COLO829 (cell line): ENCODE data around the gene JAZF1.

ENCODE experiments used
- DNase-seq: peaks from one replicate; pipeline ENCODE4 v3.0.0; 2012; ENCODE audit warnings: low spot score

JAZF1 gene

DNA sequence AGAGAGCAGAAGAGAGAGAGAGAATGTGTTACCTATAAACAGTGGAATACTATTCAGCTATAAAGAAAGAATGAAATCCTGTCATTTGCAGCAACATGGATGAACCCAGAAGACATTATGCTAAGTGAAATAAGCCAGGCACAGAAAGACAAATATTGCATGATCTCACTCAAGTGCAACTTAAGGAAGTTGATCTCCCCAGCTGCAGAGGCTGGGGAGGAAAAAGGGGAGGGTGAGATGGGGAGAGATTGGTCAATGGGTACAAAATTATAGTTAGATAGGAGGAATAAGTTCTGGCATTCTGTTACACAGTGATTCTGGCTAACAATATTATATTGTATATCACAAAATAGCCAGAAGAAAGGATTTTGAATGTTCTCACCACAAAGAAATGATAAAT is 11.2 kb upstream of the JAZF1 start:
- no peak for DNase-seq

DNA sequence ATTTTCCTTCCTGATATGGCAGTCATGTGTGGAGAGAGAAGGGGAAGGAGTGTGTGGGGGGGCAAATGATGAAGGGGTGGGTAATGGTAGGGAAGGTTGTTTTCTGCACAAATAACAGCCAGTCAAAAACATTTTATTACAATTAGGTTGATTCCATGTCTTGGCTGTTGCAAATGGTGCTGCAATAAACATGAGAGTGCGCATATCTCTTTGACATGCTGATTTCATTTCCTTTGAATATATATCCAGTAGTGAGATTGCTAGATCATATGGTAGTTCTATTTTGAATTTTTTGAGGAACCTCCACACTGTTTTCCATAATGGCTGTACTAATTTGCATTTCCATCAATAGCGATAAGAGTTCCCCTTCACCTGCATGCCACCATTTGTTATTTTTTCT is 10.6 kb upstream of the JAZF1 start:
- no peak for DNase-seq

DNA sequence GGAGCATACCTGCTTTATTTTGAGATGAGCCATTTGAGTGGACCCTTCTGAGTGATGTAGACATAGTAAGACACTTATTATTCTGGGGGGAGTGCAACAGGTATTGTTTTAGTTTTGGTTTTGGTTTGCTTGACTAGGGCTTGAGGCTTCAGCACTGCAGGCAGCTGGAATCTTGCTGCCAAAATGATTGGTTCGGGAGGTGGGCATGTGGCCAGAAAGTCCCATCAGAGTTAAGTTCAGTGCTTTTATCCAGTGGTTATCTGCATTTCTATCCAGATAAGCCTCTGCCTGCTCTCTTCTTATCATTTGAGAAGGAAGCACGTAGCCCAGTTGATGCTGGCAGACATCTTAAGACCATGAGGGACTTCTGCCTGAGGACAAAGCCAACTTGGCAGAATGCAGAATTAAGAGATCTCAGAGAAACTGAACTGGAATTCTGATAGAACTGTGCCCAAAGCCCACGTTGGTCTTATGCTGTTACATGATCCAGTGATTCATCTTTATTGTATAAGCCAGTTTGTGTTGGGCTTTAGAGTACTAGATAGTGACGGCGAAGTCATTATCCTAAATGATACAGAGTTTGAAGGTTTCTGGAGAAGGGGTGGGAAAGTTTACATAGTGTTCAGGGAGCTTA is 9.6 kb upstream of the JAZF1 start:
- no peak for DNase-seq

GRCh38 chr7:28187012-28187411 is 6.4 kb upstream of the JAZF1 start:
- no peak for DNase-seq

DNA sequence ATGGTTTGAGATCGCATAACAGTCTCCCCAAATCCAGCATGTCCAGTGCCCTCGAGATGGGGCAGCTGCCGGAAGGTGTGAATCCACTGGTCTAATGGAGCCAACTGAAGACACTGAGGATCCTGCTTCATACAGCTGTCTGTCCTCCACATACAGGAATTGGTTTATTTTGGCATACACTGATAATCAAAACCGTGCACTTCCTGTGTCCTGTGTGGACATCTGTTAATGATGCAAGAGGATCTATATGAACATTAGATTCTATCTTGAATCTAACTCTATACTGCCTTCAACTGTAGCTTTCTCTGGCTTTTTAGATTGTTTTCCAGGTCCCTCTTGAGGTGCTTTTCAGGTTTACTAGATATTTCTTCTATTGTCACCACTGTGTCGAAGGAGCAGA is 3.0 kb upstream of the JAZF1 start:
- no peak for DNase-seq

GRCh38 chr7:28182071-28182471 is 1.5 kb upstream of the JAZF1 start:
- DNase-seq = no peak

DNA sequence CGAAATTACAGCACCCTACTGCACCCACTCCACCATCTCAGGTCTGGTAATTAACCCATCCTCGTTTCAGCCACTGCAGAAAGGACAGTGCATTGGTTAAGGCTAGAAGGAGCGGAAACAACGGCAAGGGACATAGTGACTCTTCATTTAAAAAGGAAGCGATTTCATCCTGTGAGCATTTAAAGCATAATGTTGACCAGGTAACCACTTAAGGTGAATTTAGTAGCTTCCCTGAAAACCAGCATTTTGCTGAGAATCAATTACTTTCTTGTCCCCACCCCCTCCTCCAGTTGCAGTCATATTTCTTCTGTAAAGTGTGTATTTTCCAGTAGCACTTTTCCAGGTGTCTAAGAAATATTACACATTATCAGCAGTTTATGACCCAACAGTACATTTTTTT is 821 bp upstream of the JAZF1 start:
- no peak for DNase-seq

- DNase-seq = no peak
These were observed 598 bp downstream of the JAZF1 start for GRCh38 chr7:28180031-28180363.

DNA sequence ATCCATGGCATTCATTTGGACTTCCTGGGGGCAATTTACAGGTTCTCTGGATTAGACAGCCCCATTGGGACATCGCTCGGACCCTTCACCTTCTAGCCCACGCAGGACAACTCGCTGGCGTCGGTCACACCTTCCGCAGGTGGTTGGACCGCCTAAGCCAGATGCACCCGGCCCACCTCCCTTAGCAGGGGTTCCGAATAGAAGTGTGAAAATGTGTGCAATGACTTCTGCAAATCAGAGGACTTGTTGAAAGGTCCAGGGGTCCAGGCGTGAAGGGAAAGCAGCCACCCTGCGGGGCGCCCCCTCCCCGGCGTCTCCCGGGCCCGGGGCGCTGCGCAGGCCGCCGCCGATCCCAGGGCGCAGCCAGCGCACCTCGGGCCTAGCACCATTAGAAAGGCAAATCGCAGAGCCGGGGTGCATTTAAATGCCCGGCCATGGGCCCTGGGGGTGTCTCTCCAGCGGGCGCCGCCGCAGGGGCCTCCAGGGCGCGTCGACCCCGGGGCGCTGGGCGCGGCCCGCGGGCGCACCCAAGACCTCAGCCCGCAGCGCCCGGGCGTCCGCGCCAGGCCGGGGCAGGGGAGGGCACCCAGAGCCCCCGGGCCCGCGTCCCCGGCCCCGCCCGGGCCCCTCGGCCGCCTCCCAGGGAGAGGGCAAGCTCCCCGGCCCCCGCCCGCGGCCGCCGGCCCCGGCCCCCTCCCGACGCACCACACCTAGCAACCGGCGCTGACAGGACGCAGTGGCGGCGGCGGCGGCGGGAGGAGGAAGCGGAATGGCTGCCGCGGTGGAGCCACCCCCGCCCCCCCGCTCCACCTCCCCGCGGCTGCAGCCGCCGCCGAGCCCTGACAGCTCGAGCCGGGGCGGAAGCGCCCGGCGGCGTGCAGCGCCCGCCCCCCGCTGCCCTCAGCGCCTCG is 1.2 kb downstream of the JAZF1 start:
- peak; percentile 42 for DNase-seq

DNA sequence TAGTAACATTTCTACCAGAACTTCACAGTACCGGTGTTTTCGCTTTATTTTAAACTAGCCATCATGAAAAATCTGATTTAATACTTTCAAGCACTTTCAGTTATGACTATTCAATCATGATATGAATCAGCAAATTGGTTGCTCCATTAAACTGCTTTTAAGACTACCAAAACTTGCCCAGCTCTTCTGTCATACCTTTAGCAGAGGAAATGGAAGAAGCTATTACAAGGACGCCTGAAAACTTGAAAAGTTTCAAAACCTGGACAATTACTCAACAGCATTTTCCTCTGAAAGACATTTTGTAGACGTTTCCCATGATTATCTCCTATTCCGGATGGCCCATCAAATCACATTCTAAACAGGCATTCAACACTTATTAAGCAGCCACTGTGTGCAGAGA is 2.0 kb downstream of the JAZF1 start:
- no peak for DNase-seq

DNA sequence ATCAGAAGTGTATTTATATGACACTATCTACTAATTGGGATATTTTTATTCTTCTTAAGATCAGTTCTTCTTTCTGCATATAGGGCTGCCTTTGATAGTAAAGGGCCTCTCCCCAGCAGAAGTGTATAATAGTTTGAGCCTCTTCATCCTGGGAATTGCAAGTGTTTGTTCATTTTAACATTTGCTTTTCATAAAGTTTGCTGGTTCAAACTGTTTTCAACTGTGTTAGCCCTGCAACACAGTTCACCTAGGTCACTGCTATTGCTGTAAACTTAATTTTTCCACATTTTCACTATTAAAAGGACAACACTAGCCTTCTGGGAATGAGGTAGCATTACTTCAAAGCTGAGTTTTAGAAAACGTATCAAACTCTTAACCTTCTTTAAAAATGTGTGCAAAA is 2.8 kb downstream of the JAZF1 start:
- no peak for DNase-seq

DNA sequence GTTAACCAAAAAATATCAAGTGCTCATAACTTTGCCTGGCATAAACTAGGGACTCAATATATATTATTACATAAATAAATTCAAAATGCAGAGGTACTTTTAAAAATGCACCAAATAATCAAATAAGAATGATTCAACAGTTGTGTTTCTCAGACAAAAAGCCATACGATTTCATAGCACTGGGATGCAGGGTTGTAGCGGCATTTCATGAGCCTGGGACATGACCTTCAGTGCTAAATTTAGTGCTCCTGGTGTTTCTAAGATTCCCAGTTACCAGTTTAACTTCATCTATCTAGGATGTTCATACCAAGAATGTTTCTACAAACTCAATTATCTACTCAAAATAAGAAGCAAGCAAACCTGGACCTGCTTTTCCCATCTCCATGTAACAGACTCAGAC is 4.0 kb downstream of the JAZF1 start:
- DNase-seq = no peak

DNA sequence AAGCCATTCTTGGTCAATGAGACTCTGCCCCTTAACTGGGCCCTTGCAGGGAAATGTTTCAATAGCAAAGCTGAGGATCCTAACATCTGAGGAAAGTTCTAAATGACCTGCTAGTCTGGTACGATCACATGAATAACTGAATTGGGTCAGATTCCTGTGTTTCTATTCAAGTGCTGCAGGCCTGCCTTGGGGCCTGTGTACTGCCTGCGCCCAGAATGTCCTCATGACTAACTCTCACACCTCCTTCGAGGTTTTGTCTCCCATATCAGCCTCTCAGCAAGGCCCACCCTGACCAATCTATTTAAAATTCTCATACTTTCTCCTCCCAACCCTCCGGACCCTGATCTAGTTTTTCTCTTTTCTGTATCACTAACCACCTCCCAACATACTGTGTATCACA is 4.4 kb downstream of the JAZF1 start:
- no peak for DNase-seq

GRCh38 chr7:28174901-28175661 is 5.5 kb downstream of the JAZF1 start:
- no peak for DNase-seq

GRCh38 chr7:28174442-28174841 is 6.2 kb downstream of the JAZF1 start:
- DNase-seq = no peak

- no peak for DNase-seq
These were observed 7.1 kb downstream of the JAZF1 start for GRCh38 chr7:28173531-28173930.

DNA sequence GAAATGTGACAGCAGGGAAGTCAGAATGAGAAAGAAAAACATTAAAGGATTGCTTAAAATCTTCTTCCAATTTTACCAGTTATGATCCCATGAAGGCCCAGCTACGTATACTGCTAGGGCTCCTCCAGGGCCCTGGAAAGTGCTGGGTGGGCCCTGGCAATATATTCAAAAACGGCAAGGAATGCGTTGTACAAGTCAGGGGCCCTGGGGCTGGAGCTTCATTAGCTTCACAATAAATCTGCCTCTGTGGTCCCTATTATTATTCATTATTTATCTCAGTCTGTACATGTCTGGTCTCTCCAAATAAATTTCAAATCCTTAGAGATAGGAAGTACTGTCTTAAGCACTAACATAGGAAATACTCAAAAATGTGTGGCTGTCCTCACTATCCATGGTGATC is 7.6 kb downstream of the JAZF1 start:
- no peak for DNase-seq

- DNase-seq = no peak
These were observed 9.9 kb downstream of the JAZF1 start for GRCh38 chr7:28170701-28171100.

DNA sequence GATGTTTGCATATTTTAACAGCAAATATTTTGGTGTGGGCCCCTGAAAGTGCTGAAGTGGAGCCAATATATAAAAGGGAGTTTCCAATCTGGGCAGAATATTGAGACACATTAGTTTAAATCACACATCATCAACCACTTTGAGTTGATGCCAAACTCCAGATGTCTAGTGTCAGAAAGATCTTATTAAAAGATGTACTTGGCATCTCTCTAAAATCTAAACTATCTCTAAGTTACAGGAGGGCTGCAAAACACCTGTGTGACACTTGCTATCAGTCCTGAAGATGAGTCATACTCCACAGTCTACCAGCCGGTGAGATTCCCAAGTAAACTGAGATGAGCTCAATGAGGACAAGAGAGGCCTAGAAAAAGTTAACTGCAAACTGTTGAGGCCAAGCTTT is 11.4 kb downstream of the JAZF1 start:
- DNase-seq = no peak

- no peak for DNase-seq
These were observed 12.0 kb downstream of the JAZF1 start for GRCh38 chr7:28168393-28169158.

- no peak for DNase-seq
These were observed 13.4 kb downstream of the JAZF1 start for GRCh38 chr7:28166982-28167715.
